H1 (cell line): ENCODE results near the gene DKK1. TPM values are rescaled to one million over a fixed set of nuclear protein-coding genes. Genes with fewer than 3 reads are reported as not detected.

ENCODE experiments used
- CTCF ChIA-PET: fragments of 300-600 bp; sonication (Branson Sonifier 250); formaldehyde crosslinking; loops from one replicate; lab custom pipeline; 2021; ENCODE audit not compliant: partially characterized antibody; lab: Charles Lee
- POLR2A ChIA-PET: fragments of 300-600 bp; sonication (Branson Sonifier 250); formaldehyde crosslinking; loops from one replicate; lab custom pipeline; 2021; ENCODE audit warnings: inconsistent platforms; ENCODE audit not compliant: partially characterized antibody; lab: Charles Lee
- DNase-seq, 2 experiments: peaks; one replicate each; pipeline versions ENCODE4 v3.0.0 to v3.0.0-alpha.2; 2010 to 2022; ENCODE audit warnings: low spot score in 2 of 2, low read depth in 1 of 2, mixed read lengths in 1 of 2
- FAIRE-seq: peaks from 2 replicates; lab custom pipeline; 2011; peaks lifted over from hg19 to GRCh38; lab: Jason Lieb, UNC
- H2AFZ ChIP-seq: 2 replicates; pipeline ENCODE4 v1.8.1; 2012; ENCODE audit warnings: low read length, inconsistent platforms
- H2AK5ac ChIP-seq: 2 replicates; pipeline ENCODE4 v1.6.1; 2013; ENCODE audit warnings: low read depth, low read length
- H2BK120ac ChIP-seq: replicated peaks from 2 replicates; pipeline ENCODE3; 2013; ENCODE audit warnings: low read depth, low read length, inconsistent platforms
- H2BK12ac ChIP-seq: 2 replicates; pipeline ENCODE4 v1.6.1; 2013; ENCODE audit warnings: low read depth, low read length
- H2BK15ac ChIP-seq: 2 replicates; pipeline ENCODE4 v1.6.1; 2013; ENCODE audit warnings: low read length
- H2BK20ac ChIP-seq: 2 replicates; pipeline ENCODE4 v1.6.1; 2013; ENCODE audit warnings: low read length
- H2BK5ac ChIP-seq: 2 replicates; pipeline ENCODE4 v1.6.1; 2013; ENCODE audit warnings: low read depth, low read length
- H3K14ac ChIP-seq: 2 replicates; pipeline ENCODE4 v1.6.1; 2013; ENCODE audit warnings: inconsistent platforms; ENCODE audit not compliant: insufficient read length
- H3K18ac ChIP-seq: 2 replicates; pipeline ENCODE4 v1.6.1; 2013; ENCODE audit warnings: low read length; ENCODE audit errors: extremely low read depth
- H3K23ac ChIP-seq: 2 replicates; pipeline ENCODE4 v1.6.1; 2013; ENCODE audit warnings: inconsistent platforms; ENCODE audit not compliant: insufficient read length
- H3K23me2 ChIP-seq: 2 replicates; pipeline ENCODE4 v1.6.1; 2013; ENCODE audit warnings: low read depth, low read length
- H3K27ac ChIP-seq: 2 replicates; pipeline ENCODE4 v1.6.1; 2011; ENCODE audit warnings: low read depth, low read length, inconsistent platforms
- H3K27me3 ChIP-seq, 4 experiments: replicated peaks in 1 of 4; 1 replicate in 1 of 4; 2 replicates in 3 of 4; pipeline versions ENCODE4 v1.6.1 to v1.8.1; 2011 to 2013; ENCODE audit warnings: low read length in 3 of 4, mild to moderate bottlenecking in 3 of 4, inconsistent platforms in 2 of 4, mixed read lengths in 2 of 4, moderate library complexity in 1 of 4; ENCODE audit not compliant: control insufficient read depth in 3 of 4, insufficient read depth in 3 of 4; ENCODE audit errors: extremely low read depth in 1 of 4
- H3K36me3 ChIP-seq, 4 experiments: 2 replicates each; pipeline versions ENCODE4 v1.6.1 to v1.8.1; 2011 to 2013; ENCODE audit warnings: mild to moderate bottlenecking in 4 of 4, low read length in 3 of 4, moderate library complexity in 2 of 4, control low read depth in 1 of 4, inconsistent platforms in 1 of 4; ENCODE audit not compliant: insufficient read depth in 4 of 4, control insufficient read depth in 2 of 4
- H3K4ac ChIP-seq: replicated peaks from 2 replicates; pipeline ENCODE3; 2013; ENCODE audit warnings: low read length, low read depth, mixed read lengths, inconsistent platforms; ENCODE audit not compliant: insufficient read length
- H3K4me1 ChIP-seq, 4 experiments: replicated peaks in 1 of 4; 1 replicate in 1 of 4; 2 replicates in 3 of 4; pipeline versions ENCODE4 v1.6.1 to v1.8.1; 2011 to 2013; ENCODE audit warnings: low read length in 3 of 4, inconsistent platforms in 2 of 4, mixed read lengths in 1 of 4; ENCODE audit not compliant: insufficient read depth in 4 of 4, control insufficient read depth in 3 of 4
- H3K4me2 ChIP-seq, 2 experiments: 2 replicates each; pipeline versions ENCODE4 v1.6.1 to v1.8.1; 2011 to 2013; ENCODE audit warnings: low read depth in 2 of 2, low read length in 2 of 2, control low read depth in 1 of 2, inconsistent platforms in 1 of 2, mild to moderate bottlenecking in 1 of 2; ENCODE audit not compliant: insufficient read depth in 1 of 2
- H3K4me3 ChIP-seq, 4 experiments: fragments of 200-600, 300-600 bp in 1 of 4; sonication (generic), shearing (Covaris generic), sonication (Bioruptor Twin) in 1 of 4; 2 replicates each; pipeline versions ENCODE4 v1.5.1 to v1.8.1; 2011 to 2016; ENCODE audit warnings: low read length in 4 of 4, low read depth in 3 of 4, control low read depth in 2 of 4, inconsistent platforms in 2 of 4, mild to moderate bottlenecking in 2 of 4, mixed read lengths in 1 of 4, moderate library complexity in 1 of 4; ENCODE audit not compliant: insufficient read depth in 2 of 4; ENCODE audit errors: extremely low read depth in 1 of 4
- H3K56ac ChIP-seq: replicated peaks from 2 replicates; pipeline ENCODE3; 2013; ENCODE audit warnings: low read depth, mild to moderate bottlenecking, mixed read lengths, low read length, inconsistent platforms; ENCODE audit not compliant: insufficient read length
- H3K79me1 ChIP-seq: 2 replicates; pipeline ENCODE4 v1.6.1; 2013; ENCODE audit warnings: low read depth, low read length, control low read depth
- H3K79me2 ChIP-seq, 2 experiments: 2 replicates each; pipeline versions ENCODE4 v1.6.1 to v1.8.1; 2012 to 2013; ENCODE audit warnings: low read length in 2 of 2, mild to moderate bottlenecking in 2 of 2, inconsistent platforms in 1 of 2; ENCODE audit not compliant: insufficient read depth in 2 of 2, control insufficient read depth in 1 of 2
- H3K9ac ChIP-seq, 4 experiments: replicated peaks in 1 of 4; 1 replicate in 1 of 4; 2 replicates in 3 of 4; pipeline versions ENCODE4 v1.6.1 to v1.8.1; 2011 to 2013; ENCODE audit warnings: low read depth in 3 of 4, low read length in 3 of 4, control low read depth in 2 of 4, mild to moderate bottlenecking in 2 of 4, moderate library complexity in 2 of 4, inconsistent platforms in 1 of 4; ENCODE audit errors: extremely low read depth in 1 of 4
- H3K9me3 ChIP-seq, 2 experiments: 2 replicates each; pipeline versions ENCODE4 v1.6.1 to v1.8.1; 2012 to 2013; ENCODE audit warnings: mild to moderate bottlenecking in 2 of 2, moderate library complexity in 2 of 2, control low read depth in 1 of 2, inconsistent platforms in 1 of 2, low read depth in 1 of 2, low read length in 1 of 2, mixed read lengths in 1 of 2; ENCODE audit not compliant: insufficient read depth in 2 of 2
- H4K20me1 ChIP-seq, 2 experiments: replicated peaks in 1 of 2; 2 replicates each; pipeline versions ENCODE3 to v1.8.1; 2011 to 2013; ENCODE audit warnings: inconsistent platforms in 2 of 2, low read length in 2 of 2, mild to moderate bottlenecking in 1 of 2; ENCODE audit not compliant: insufficient read depth in 2 of 2, control insufficient read depth in 1 of 2
- H4K5ac ChIP-seq: 2 replicates; pipeline ENCODE4 v1.6.1; 2013; ENCODE audit warnings: low read length, low read depth, mixed read lengths, inconsistent platforms; ENCODE audit not compliant: insufficient read length
- H4K8ac ChIP-seq: 2 replicates; pipeline ENCODE4 v1.8.0; 2013; ENCODE audit warnings: mild to moderate bottlenecking, moderate library complexity, low read length, inconsistent platforms; ENCODE audit not compliant: insufficient read depth; ENCODE audit errors: extremely low read depth
- H4K91ac ChIP-seq: replicated peaks from 2 replicates; pipeline ENCODE3; 2013; ENCODE audit warnings: low read length, mixed read lengths, inconsistent platforms; ENCODE audit not compliant: insufficient read length
- EZH2 ChIP-seq: fragments of 200-600 bp; sonication (generic); IDR thresholded peaks from 2 replicates; pipeline ENCODE4 v1.7.1; 2012; ENCODE audit warnings: low read depth, mild to moderate bottlenecking, moderate library complexity, low read length, inconsistent platforms; ENCODE audit not compliant: severe bottlenecking
- TCF12 ChIP-seq: IDR thresholded peaks from 2 replicates; pipeline ENCODE4 v1.6.1; 2011; ENCODE audit warnings: low read depth, mild to moderate bottlenecking, low read length
- WGBS, 2 experiments: shearing (Covaris generic) in 1 of 2; methylation state at CpG; one replicate each; pipeline versions ENCODE4 v1.1.6 to v1.1.7; 2013 to 2015; ENCODE audit warnings: low lambda C conversion rate in 2 of 2, mixed read lengths in 2 of 2, inconsistent platforms in 1 of 2, low coverage in 1 of 2, missing lambda C conversion rate in 1 of 2; ENCODE audit not compliant: insufficient replicate concordance in 2 of 2, insufficient coverage in 1 of 2, insufficient read length in 1 of 2; ENCODE audit errors: extremely low coverage in 1 of 2, missing lambda C conversion rate in 1 of 2; 5-methylcytosine and 5-hydroxymethylcytosine counted together
- polyA plus RNA-seq, 7 experiments: library from polyadenylated mRNA; depleted of rRNA in 3 of 7; stranded (reverse) in 5 of 7; unstranded in 2 of 7; fragments of >200 nt in 5 of 7; fragments of 200-250 nt in 2 of 7; gene quantifications; 1 replicate in 5 of 7; 2 replicates in 1 of 7; 4 replicates in 1 of 7; pipeline versions ENCODE4 v1.2.1 to v1.2.3, GENCODE V29; 2011 to 2013; ENCODE audit warnings: missing spikeins in 2 of 7, mixed read lengths in 2 of 7
- total RNA-seq: library from RNA; stranded (reverse); fragmentation: NEBNext Ultra II Directional; extraction: Animal tissue kit (Norgen Biotek cat#: 25700); gene quantifications from 2 replicates; pipeline ENCODE4 v1.2.1, GENCODE V29; 2021
- TF ChIP-seq, protein P1 (sequence below), 3 experiments: IDR thresholded peaks; 1 replicate in 2 of 3; 2 replicates in 1 of 3; pipeline versions ENCODE4 v1.5.1 to v1.6.1; 2011; ENCODE audit warnings: low read length in 3 of 3, mild to moderate bottlenecking in 3 of 3, inconsistent platforms in 2 of 3, low read depth in 1 of 3, moderate library complexity in 1 of 3; ENCODE audit not compliant: insufficient read depth in 1 of 3; ENCODE audit errors: control extremely low read depth in 1 of 3

The DKK1 gene
- total and polyA plus RNA-seq, 2 of the 8 experiments (the other 6 are each of a cell fraction or from before 2014, with no cell fraction given), result 0.36 to 0.61 TPM

DNA sequence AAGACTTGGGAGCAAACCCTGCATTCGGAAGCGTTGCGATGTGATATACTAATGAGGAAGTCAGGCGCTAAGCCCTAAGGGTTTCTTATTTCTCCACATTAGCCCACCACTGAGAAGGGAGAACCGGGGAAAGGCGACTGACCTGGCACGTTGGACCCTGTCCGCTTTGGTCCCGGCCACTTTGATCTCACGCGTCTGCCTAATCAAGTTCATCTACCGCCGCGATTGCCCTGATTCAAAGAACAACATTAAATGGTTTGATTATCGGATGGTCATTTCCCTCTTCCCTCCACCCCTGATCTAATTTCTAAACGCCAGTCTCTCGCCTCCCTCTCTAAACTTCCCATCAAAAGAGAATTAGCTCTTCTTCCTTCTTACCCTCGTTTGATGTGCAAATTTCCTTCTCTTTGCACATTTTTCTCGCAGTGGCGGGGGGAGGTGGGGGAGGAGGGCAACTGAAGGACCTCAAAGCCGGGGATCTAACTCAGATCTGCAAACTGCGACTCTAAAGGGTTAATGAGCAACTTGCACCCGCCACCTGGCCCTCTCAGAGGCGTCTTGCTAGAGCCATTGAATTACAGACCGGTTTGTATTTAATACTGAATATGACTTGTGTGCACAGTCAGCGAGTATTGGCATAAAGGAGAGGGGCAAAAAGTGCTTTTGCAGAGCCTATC lies 687 bp upstream of the DKK1 start:
- Histone ChIP-seq H4K8ac (no peak overlapping the region), H4K91ac (no peak overlapping the region), H3K27me3 (peaks cover 52 to 83% (median 72%) of the 10 kb centered on the region in 4 experiments), H3K27ac (no peak overlapping the region), H3K4me3 (peak overlapping the region; percentile 57 to 71 (median 66); a peak in 7 of 8 replicates), H3K56ac (no peak overlapping the region), H2BK5ac (no peak overlapping the region), H3K4me2 (peak overlapping the region; percentile 78 to 87), H2BK120ac (no peak overlapping the region), H4K20me1 (peaks cover 0 to 2% of the 10 kb centered on the region in 2 experiments), H3K14ac (no peak overlapping the region), H3K36me3 (no peaks in the 10 kb centered on the region), H3K79me2 (no peaks in the 10 kb centered on the region), H2AK5ac (no peak overlapping the region), H3K79me1 (no peaks in the 10 kb centered on the region), H3K9ac (no peak overlapping the region; a peak in 1 of 7 replicates), H2AFZ (no peak overlapping the region), H3K4me1 (peaks cover 4 to 8% (median 6%) of the 10 kb centered on the region in 4 experiments; a peak in 6 of 7 replicates), H2BK15ac (no peak overlapping the region), H3K23me2 (peaks cover 8% of the 10 kb centered on the region; the same call in 1 of the 2 replicates), H3K9me3 (no peaks in the 10 kb centered on the region), H3K4ac (no peak overlapping the region), H4K5ac (no peak overlapping the region), H3K23ac (no peak overlapping the region), H2BK12ac (no peak overlapping the region), H2BK20ac (no peak overlapping the region), H3K18ac (no peak overlapping the region)
- DNase-seq (peak in 1 of 2 experiments; percentile 50), FAIRE-seq (no peak)
- peak; percentile 16 for TF ChIP-seq EZH2
- TF ChIP-seq, protein P1, sequence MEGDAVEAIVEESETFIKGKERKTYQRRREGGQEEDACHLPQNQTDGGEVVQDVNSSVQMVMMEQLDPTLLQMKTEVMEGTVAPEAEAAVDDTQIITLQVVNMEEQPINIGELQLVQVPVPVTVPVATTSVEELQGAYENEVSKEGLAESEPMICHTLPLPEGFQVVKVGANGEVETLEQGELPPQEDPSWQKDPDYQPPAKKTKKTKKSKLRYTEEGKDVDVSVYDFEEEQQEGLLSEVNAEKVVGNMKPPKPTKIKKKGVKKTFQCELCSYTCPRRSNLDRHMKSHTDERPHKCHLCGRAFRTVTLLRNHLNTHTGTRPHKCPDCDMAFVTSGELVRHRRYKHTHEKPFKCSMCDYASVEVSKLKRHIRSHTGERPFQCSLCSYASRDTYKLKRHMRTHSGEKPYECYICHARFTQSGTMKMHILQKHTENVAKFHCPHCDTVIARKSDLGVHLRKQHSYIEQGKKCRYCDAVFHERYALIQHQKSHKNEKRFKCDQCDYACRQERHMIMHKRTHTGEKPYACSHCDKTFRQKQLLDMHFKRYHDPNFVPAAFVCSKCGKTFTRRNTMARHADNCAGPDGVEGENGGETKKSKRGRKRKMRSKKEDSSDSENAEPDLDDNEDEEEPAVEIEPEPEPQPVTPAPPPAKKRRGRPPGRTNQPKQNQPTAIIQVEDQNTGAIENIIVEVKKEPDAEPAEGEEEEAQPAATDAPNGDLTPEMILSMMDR (IDR thresholded peaks at IDR 0.05; ENCODE audit: control extremely low read depth in 1 of 3, insufficient read depth in 1 of 3, low read depth in 1 of 3, low read length in 3 of 3), result no peak
- TF ChIP-seq TCF12, result peak; percentile 79; the same call in 1 of the 2 replicates
- ChIA-PET CTCF (interaction anchor here (0.6 to 9.2 kb wide), 11 partner anchors 8 to 467 kb away, joined by 3 to 136 read pairs (median 3); no protein-coding TSS in a partner anchor), POLR2A (no interaction called here)
- 7% methylated on average over 26 of the region's 26 CpGs; no CpG with 5 or more reads in 1 of the 2 experiments for WGBS, 2 experiments
